Skin epidermis (tissue), 12 donors: Measurements from ENCODE around the gene DNAH11.
"Not testable (repeated sequence)": the region's sequence is repeated elsewhere in the genome, so short reads cannot be mapped to it uniquely, and the experiment has no call there.

Experiments used
- H3K27ac ChIP-seq, 21 experiments: fragments of 200-600 bp; sonication (generic) in 11 of 21; one replicate each; pipeline ENCODE4 v1.5.0; 2020; ENCODE audit warnings: mild to moderate bottlenecking in 3 of 21, inconsistent platforms in 2 of 21, moderate library complexity in 2 of 21
- H3K4me3 ChIP-seq, 7 experiments: fragments of 200-600 bp; sonication (generic) in 2 of 7; one replicate each; pipeline ENCODE4 v1.5.0; 2020; ENCODE audit warnings: inconsistent platforms in 2 of 7, mild to moderate bottlenecking in 2 of 7, moderate library complexity in 1 of 7

DNAH11 gene

GRCh38 chr7:21762469-21762868 lies 219.6 kb downstream of the DNAH11 start:
- Histone ChIP-seq H3K4me3 (no peak overlapping the region), H3K27ac (no peak overlapping the region)

GRCh38 chr7:21763818-21764217 lies 221.0 kb downstream of the DNAH11 start:
- no peak overlapping the region for H3K4me3 ChIP-seq
- H3K27ac ChIP-seq: no peak overlapping the region

DNA sequence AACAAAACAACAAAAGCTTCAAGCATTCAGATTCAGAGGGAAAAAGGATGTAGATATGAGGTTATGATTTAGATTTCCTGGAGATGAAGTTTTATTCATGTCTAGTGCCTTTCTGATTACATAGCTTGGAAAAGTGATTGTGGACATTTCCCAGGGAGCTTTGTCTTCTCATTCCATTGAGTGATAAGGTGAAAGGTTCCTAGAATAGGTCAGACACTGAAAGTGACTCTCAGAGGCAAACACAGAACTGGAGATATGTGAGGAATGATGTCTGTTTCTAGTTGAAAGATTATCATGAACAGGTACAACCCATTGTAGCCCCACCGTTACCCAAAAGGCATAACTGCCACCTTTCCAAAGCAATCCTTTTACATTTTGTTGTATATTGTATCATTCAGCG lies 223.4 kb downstream of the DNAH11 start:
- no peak overlapping the region for H3K4me3 ChIP-seq
- no peak overlapping the region for H3K27ac ChIP-seq

- H3K27ac ChIP-seq: no peak overlapping the region
- H3K4me3 ChIP-seq: no peak overlapping the region
Measured at GRCh38 chr7:21767300-21767900, 224.6 kb downstream of the DNAH11 start.

GRCh38 chr7:21768279-21768678 lies 225.4 kb downstream of the DNAH11 start:
- H3K4me3 ChIP-seq: no peak overlapping the region
- no peak overlapping the region for H3K27ac ChIP-seq

- Histone ChIP-seq H3K27ac (no peak overlapping the region), H3K4me3 (no peak overlapping the region)
Measured at GRCh38 chr7:21771266-21771665, 228.4 kb downstream of the DNAH11 start.

DNA sequence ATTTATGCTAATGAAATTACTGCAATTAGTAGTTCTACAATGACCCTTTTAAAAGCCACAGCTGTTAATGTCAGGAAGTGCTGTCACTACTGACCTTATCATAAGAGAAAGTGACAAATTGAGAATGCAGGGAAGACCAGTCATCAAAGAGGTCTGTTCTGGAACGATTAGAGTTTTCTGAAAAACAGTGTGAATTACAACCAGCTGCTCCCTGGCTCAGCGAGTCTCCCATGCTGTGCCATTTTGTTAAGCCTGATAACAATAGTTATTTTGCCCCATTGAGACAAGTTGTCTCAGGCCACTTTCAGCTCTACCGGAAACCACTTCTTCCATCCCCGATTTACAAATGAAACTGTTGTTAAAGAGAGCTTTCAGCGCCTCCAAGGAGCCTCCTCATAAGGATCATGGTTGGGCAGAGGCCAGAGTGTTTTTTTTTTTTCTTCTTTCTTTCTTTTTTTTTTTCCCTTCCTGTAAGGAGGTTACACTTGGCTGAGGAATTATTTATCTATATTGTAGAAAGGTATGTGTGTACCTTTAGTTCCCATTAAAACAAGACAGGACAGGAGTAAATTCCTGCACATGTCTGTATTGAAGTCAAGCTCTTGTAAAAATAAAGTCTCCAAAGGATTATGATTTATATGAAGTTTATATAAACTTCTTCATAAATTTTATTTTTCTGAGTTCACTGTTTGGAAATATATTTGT lies 229.2 kb downstream of the DNAH11 start:
- H3K27ac ChIP-seq: no peak overlapping the region
- no peak overlapping the region for H3K4me3 ChIP-seq

- no peak overlapping the region for H3K4me3 ChIP-seq
- H3K27ac ChIP-seq: no peak overlapping the region
Measured at GRCh38 chr7:21773326-21773725, 230.5 kb downstream of the DNAH11 start.

GRCh38 chr7:21777921-21778320 lies 235.1 kb downstream of the DNAH11 start:
- H3K27ac ChIP-seq: no peak overlapping the region
- no peak overlapping the region for H3K4me3 ChIP-seq

- no peak overlapping the region for H3K4me3 ChIP-seq
- H3K27ac ChIP-seq: no peak overlapping the region
Measured at GRCh38 chr7:21778953-21779352, 236.1 kb downstream of the DNAH11 start.

DNA sequence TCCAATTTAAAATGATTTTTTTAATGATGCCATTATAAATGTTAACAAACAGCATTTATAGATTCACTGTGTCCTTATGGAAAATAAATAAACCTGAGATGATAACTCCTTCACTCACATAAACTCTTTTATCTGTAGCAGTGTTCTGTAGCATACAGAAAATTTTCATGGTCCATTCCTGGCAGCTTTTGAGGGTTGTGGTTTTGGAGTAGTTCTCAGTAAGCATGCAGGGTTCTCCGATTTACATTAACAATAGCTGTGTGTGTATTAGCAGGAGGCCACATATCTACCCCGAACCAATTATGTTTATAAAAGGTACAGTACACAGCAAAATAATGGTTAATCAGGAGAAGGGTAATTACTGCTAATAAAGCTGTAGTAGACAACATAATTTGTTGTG lies 240.2 kb downstream of the DNAH11 start:
- Histone ChIP-seq H3K4me3 (no peak overlapping the region), H3K27ac (no peak overlapping the region)

GRCh38 chr7:21784989-21785388 lies 242.2 kb downstream of the DNAH11 start:
- no peak overlapping the region for H3K4me3 ChIP-seq
- H3K27ac ChIP-seq: no peak overlapping the region

- no peak overlapping the region for H3K4me3 ChIP-seq
Measured at GRCh38 chr7:21805791-21806190, 263.0 kb downstream of the DNAH11 start.

DNA sequence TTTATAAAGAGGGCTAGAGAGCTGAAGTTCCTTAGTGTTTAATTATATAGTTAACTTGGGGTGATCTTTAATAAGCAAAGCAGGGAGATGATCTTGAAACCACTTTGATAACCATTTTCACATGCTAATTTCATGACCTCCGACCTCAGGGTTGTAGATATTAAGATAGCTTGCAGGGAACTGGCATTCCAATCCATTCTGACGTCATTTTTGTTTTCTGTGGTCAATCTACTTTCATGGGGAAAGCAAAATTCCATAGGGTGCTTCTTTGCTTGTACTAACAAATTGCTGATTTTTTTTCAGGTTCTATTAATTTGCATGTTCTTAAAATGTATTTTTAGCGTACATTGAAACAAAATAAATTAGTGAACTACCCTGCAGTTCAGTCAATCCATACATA lies 263.5 kb downstream of the DNAH11 start:
- Histone ChIP-seq H3K4me3 (no peak overlapping the region), H3K27ac (no peak overlapping the region)

More at GRCh38 chr7:21805791-21806190, 263.0 kb downstream of the DNAH11 start:
- H3K27ac ChIP-seq: no peak overlapping the region

DNA sequence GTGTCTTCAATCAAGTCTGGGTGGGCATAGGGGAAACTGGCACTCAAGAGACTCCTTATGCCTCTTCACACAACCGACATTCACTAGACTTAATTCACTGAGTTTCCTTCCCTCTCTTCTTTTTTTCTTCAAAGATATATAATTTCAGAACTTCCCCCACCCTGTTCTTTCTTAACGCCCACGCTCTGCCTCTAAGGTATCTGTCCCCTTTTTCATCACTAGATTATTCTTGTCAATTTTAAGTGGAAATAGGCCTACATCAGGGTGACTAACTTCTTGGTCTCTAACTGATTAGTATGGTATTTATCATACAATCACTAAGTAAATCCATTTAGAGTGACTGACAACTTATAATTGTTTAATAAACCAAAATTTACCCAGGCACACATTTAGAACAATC lies 276.2 kb downstream of the DNAH11 start:
- H3K27ac ChIP-seq: no peak overlapping the region
- H3K4me3 ChIP-seq: no peak overlapping the region

DNA sequence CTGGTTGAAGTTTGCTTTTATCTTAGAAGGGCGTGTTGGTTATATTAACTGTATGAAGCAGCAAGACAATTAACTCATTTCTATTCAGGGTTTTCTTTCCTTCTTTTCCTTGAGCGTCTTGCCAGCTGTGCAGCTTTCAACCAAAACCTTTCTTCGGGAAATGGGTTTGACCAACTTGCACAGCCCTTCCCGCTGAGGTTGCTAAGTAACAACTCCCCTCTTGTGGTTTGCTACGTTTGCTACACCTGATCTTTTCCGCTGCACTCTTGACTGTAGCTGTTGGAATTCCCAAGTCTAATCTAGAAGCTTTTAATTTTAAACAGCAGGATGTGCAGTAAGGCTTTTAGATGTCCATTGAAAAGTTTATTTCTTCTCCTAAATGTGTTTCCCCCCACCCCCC lies 286.0 kb downstream of the DNAH11 start:
- H3K27ac ChIP-seq: no peak overlapping the region
- no peak overlapping the region for H3K4me3 ChIP-seq

GRCh38 chr7:21829731-21830130 lies 286.9 kb downstream of the DNAH11 start:
- Histone ChIP-seq H3K4me3 (no peak overlapping the region), H3K27ac (no peak overlapping the region)

DNA sequence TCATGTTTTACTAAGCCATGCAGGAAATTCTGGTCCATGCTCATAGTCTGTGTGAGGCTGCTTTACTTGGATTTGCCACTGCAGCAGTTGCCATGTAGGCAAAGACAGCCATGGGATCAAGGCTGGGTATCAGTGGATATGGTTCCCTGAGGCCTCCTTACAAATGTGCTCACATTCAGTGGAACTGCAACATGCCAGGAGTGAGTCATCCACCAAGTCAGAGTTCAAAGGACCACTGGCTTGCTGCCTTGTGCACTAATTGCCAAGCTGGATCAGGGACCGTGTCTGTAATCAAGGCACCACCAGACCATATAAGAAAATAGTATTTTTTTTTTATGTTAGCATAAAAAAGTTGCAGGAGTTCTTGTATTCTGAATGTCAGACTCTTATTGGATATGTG lies 301.9 kb downstream of the DNAH11 start:
- Histone ChIP-seq H3K4me3 (no peak overlapping the region), H3K27ac (no peak overlapping the region)

DNA sequence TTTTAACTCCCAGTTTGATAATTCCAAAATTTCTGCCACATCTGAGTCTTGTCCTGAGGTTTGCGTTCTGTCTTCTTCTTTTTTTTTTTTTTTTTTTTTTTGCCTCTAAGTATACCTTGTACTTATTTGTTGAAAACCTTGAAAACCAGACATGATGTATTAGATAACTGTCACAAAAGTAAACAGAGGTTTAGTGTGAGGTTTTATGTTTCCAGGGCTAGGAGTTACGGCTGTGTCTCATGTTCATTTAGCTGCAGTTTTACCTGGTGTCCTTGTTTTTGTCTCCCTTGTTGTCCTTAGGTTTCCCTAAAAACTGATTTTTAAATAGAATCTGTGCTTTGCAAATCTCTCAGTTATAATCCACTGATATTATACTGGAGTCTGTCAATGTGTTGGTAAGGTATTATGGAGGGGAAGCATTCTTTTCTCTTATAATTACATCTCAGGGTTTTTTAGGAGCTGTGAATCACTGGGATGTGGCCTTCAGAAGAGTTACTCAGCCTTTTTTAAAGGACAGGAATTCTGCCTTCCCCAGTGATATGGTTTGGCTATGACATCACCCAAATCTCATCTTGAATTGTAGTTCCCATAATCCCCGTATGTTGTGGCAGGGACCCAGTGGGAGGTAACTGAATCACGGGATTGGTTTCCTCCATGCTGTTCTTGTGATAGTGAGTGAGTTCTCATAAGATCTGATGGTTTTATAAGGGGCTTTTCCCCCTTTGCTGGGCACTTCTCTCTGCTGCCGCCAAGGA lies 307.9 kb downstream of the DNAH11 start:
- Histone ChIP-seq H3K27ac (no peak overlapping the region), H3K4me3 (no peak overlapping the region)

DNA sequence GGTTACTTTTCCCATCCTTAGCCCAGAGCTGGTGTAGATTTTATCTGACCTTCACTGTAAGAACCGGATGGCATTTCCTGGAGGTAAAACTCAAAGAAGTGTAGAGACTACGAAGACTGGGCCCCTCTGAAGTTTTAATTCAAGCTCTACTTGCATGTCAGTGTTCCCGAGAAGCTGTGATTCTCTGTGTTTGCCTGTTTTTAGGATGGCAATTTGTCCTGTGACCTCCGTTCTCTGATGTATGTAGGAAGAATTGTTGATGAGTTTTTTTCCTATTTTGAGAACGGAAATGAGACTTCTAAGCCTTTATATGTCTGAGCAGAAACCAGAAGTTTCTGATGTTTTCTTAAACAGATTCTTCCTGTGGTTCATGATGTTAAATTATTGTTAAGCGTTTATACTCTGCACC lies 308.7 kb downstream of the DNAH11 start:
- Histone ChIP-seq H3K4me3 (no peak overlapping the region), H3K27ac (no peak overlapping the region)

DNA sequence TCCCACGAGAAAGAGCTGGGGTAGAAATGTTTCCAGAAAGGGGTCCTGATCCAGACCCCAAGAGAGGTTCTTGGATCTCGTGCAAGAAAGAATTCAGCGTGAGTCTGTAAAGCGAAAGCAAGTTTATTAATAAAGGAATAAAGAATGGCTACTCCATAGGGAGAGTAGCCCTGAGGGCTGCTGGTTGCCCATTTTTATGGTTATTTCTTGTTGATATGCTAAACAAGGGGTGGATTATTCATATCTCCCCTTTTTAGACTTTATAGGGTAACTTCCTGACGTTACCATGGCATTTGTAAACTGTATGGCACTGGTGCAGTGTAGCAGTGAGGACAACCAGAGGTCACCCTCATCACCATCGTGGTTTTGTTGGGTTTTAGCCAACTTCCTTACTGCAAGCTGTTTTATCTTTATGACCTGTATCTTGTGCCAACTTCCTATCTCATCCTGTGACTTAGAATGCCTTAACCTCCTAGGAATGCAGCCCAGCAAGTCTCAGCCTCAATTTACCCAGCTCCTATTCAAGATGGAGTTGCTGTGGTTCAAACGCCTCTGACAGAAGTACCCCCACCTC lies 322.9 kb downstream of the DNAH11 start:
- not testable (repeated sequence) for H3K4me3 ChIP-seq, H3K27ac ChIP-seq
